ENCODE data around the gene PLK2. TPM values are rescaled to one million over a fixed set of nuclear protein-coding genes. Genes with fewer than 3 reads are reported as not detected.

The PLK2 gene
- total and polyA plus RNA-seq, 2 experiments from 2014 or later, result 98.0 to 183 TPM

GRCh38 chr5:58458141-58458742, 1.6 kb downstream of the PLK2 start:
- Histone ChIP-seq H3K4me2 (peak overlapping the region; percentile 92), H3K4me1 (ENCODE audit: insufficient read depth) (peaks cover 17% of the 10 kb centered on the region), H3K36me3 (replicated peaks; ENCODE audit: insufficient read depth, low read depth) (peaks cover 12% of the 10 kb centered on the region), H3K4me3 (peak overlapping the region; percentile 85), H2AFZ (peak overlapping the region; percentile 16), H4K20me1 (ENCODE audit: insufficient read depth, poor library complexity, severe bottlenecking) (peaks cover 53% of the 10 kb centered on the region), H3K9me3 (ENCODE audit: low read depth) (no peaks in the 10 kb centered on the region), H3K27ac (peak overlapping the region; percentile 98), H3K9me2 (replicated peaks; ENCODE audit: insufficient read depth) (no peaks in the 10 kb centered on the region), H3K79me2 (peaks cover 60% of the 10 kb centered on the region), H3K27me3 (no peaks in the 10 kb centered on the region)
- TF ChIP-seq EZH2 (IDR thresholded peaks at IDR 0.05; ENCODE audit: borderline replicate concordance) (no peak), CTCF (IDR thresholded peaks at IDR 0.05; ENCODE audit: poor library complexity) (no peak), EZH2phosphoT487 (IDR thresholded peaks at IDR 0.05; ENCODE audit: low read depth, severe bottlenecking, unreplicated experiment) (no peak)
- 21% methylated on average over 7 of the region's 7 CpGs for WGBS (ENCODE audit: low lambda C conversion rate, missing lambda C conversion rate)
- DNase-seq (ENCODE audit: low spot score), result no peak

- Histone ChIP-seq H3K4me3 (peak overlapping the region; percentile 85), H3K4me2 (peak overlapping the region; percentile 92), H3K4me1 (ENCODE audit: insufficient read depth) (peaks cover 15% of the 10 kb centered on the region), H4K20me1 (ENCODE audit: insufficient read depth, poor library complexity, severe bottlenecking) (peaks cover 55% of the 10 kb centered on the region), H3K27me3 (no peaks in the 10 kb centered on the region), H2AFZ (no peak overlapping the region), H3K79me2 (peaks cover 60% of the 10 kb centered on the region), H3K27ac (peak overlapping the region; percentile 7), H3K9me2 (replicated peaks; ENCODE audit: insufficient read depth) (no peaks in the 10 kb centered on the region), H3K36me3 (replicated peaks; ENCODE audit: insufficient read depth, low read depth) (peaks cover 12% of the 10 kb centered on the region), H3K9me3 (ENCODE audit: low read depth) (no peaks in the 10 kb centered on the region)
- WGBS (ENCODE audit: low lambda C conversion rate, missing lambda C conversion rate), result 43% methylated on average over 4 of the region's 4 CpGs
- no peak for TF ChIP-seq EZH2 (IDR thresholded peaks at IDR 0.05; ENCODE audit: borderline replicate concordance)
- no peak for TF ChIP-seq EZH2phosphoT487 (IDR thresholded peaks at IDR 0.05; ENCODE audit: low read depth, severe bottlenecking, unreplicated experiment)
- no peak for TF ChIP-seq CTCF (IDR thresholded peaks at IDR 0.05; ENCODE audit: poor library complexity)
- no peak for DNase-seq (ENCODE audit: low spot score)
These were observed 2.8 kb downstream of the PLK2 start for GRCh38 chr5:58457050-58457449.

- Histone ChIP-seq H3K4me3 (peak overlapping the region; percentile 85), H4K20me1 (ENCODE audit: insufficient read depth, poor library complexity, severe bottlenecking) (peaks cover 55% of the 10 kb centered on the region), H2AFZ (no peak overlapping the region), H3K9me2 (replicated peaks; ENCODE audit: insufficient read depth) (no peaks in the 10 kb centered on the region), H3K36me3 (replicated peaks; ENCODE audit: insufficient read depth, low read depth) (peaks cover 12% of the 10 kb centered on the region), H3K4me1 (ENCODE audit: insufficient read depth) (peaks cover 15% of the 10 kb centered on the region), H3K27ac (peak overlapping the region; percentile 7), H3K9me3 (ENCODE audit: low read depth) (no peaks in the 10 kb centered on the region), H3K27me3 (no peaks in the 10 kb centered on the region), H3K4me2 (peak overlapping the region; percentile 92), H3K79me2 (peaks cover 60% of the 10 kb centered on the region)
- TF ChIP-seq CTCF (IDR thresholded peaks at IDR 0.05; ENCODE audit: poor library complexity) (no peak), EZH2phosphoT487 (IDR thresholded peaks at IDR 0.05; ENCODE audit: low read depth, severe bottlenecking, unreplicated experiment) (no peak), EZH2 (IDR thresholded peaks at IDR 0.05; ENCODE audit: borderline replicate concordance) (no peak)
- WGBS (ENCODE audit: low lambda C conversion rate, missing lambda C conversion rate), result 80% methylated on average over 1 of the region's 1 CpG
- DNase-seq (ENCODE audit: low spot score), result no peak
These were observed 3.4 kb downstream of the PLK2 start for GRCh38 chr5:58456486-58456885.

Data from hepatocyte (in vitro differentiated cells).